NCI-H1092 (cell line): Measurements from ENCODE around the gene TOP3B.

ENCODE experiments used
- DNase-seq: peaks from one replicate; lab custom pipeline; 2025; lab: John Stamatoyannopoulos, UW

The TOP3B gene

GRCh38 chr22:21981874-21982273 is 713 bp downstream of the TOP3B start:
- no peak for DNase-seq

- no peak for DNase-seq
These were observed 2.0 kb downstream of the TOP3B start for GRCh38 chr22:21980547-21980946.

- DNase-seq = no peak
These were observed 3.8 kb downstream of the TOP3B start for GRCh38 chr22:21978564-21979386.

GRCh38 chr22:21977814-21978213 is 4.8 kb downstream of the TOP3B start:
- no peak for DNase-seq

- DNase-seq = no peak
These were observed 6.7 kb downstream of the TOP3B start for GRCh38 chr22:21975854-21976345.

- no peak for DNase-seq
These were observed 7.3 kb downstream of the TOP3B start for GRCh38 chr22:21975273-21975672.

GRCh38 chr22:21974058-21974649 is 8.4 kb downstream of the TOP3B start:
- DNase-seq = no peak

- DNase-seq = no peak
These were observed 9.8 kb downstream of the TOP3B start for GRCh38 chr22:21972806-21973205.

- DNase-seq = no peak
These were observed 10.3 kb downstream of the TOP3B start for GRCh38 chr22:21972293-21972779.

GRCh38 chr22:21971858-21972275 is 10.7 kb downstream of the TOP3B start:
- DNase-seq = no peak

- DNase-seq = no peak
These were observed 11.6 kb downstream of the TOP3B start for GRCh38 chr22:21970800-21971617.

GRCh38 chr22:21970037-21970799 is 12.4 kb downstream of the TOP3B start:
- DNase-seq = no peak

- DNase-seq = no peak
These were observed 14.0 kb downstream of the TOP3B start for GRCh38 chr22:21968452-21969129.

- no peak for DNase-seq
These were observed 14.8 kb downstream of the TOP3B start for GRCh38 chr22:21967693-21968271.

- DNase-seq = no peak
These were observed 15.7 kb downstream of the TOP3B start for GRCh38 chr22:21966643-21967516.

- no peak for DNase-seq
These were observed 16.8 kb downstream of the TOP3B start for GRCh38 chr22:21965762-21966288.

- DNase-seq = no peak
These were observed 17.6 kb downstream of the TOP3B start for GRCh38 chr22:21964918-21965484.

- no peak for DNase-seq
These were observed 18.4 kb downstream of the TOP3B start for GRCh38 chr22:21964234-21964633.

GRCh38 chr22:21963790-21964211 is 18.8 kb downstream of the TOP3B start:
- no peak for DNase-seq
